SK-N-SH (cell line): ENCODE data around the gene SMPD4.
"Not testable (repeated sequence)": the region's sequence is repeated elsewhere in the genome, so short reads cannot be mapped to it uniquely, and the experiment has no call there.

Experiments
- CHD2 ChIP-seq: fragments of 150-350 bp; IDR thresholded peaks from 2 replicates; pipeline ENCODE4 v1.6.1; 2018; ENCODE audit warnings: low read length; ENCODE audit not compliant: partially characterized antibody
- CTCF ChIP-seq: fragments of 200-600 bp; sonication (generic); IDR thresholded peaks from 2 replicates; pipeline ENCODE4 v1.6.1; 2017; ENCODE audit warnings: antibody characterized with exemption, mild to moderate bottlenecking, moderate library complexity
- EP300 ChIP-seq, 2 experiments: IDR thresholded peaks; 2 replicates each; pipeline versions ENCODE4 v1.4.0 to v1.6.1; 2012; ENCODE audit warnings: borderline replicate concordance in 1 of 2, low read depth in 1 of 2, low read length in 1 of 2
- EZH2phosphoT487 ChIP-seq: fragments of 200-600 bp; sonication (generic); IDR thresholded peaks from 2 replicates; pipeline ENCODE4 v1.6.1; 2017; ENCODE audit warnings: low read depth, mixed run types, mild to moderate bottlenecking, antibody characterized with exemption, moderate library complexity, borderline replicate concordance
- GABPA ChIP-seq: IDR thresholded peaks from 2 replicates; pipeline ENCODE4 v1.4.0; 2012; ENCODE audit warnings: low read depth, mild to moderate bottlenecking
- MEF2A ChIP-seq: IDR thresholded peaks from 2 replicates; pipeline ENCODE4 v1.4.0; 2012; ENCODE audit warnings: low read depth, borderline replicate concordance
- MXI1 ChIP-seq: IDR thresholded peaks from 2 replicates; pipeline ENCODE4 v1.6.1; 2012; ENCODE audit warnings: mild to moderate bottlenecking, low read depth, low read length, improper control_type of control experiment
- PBX3 ChIP-seq: IDR thresholded peaks from 2 replicates; pipeline ENCODE4; 2012
- RCOR1 ChIP-seq: fragments of 150-350 bp; IDR thresholded peaks from 2 replicates; pipeline ENCODE4 v1.6.1; 2017; ENCODE audit warnings: antibody characterized with exemption, low read length
- REST ChIP-seq: IDR thresholded peaks from 2 replicates; pipeline ENCODE4 v1.6.1; 2012; ENCODE audit warnings: mild to moderate bottlenecking, low read depth, low read length, moderate library complexity
- RFX5 ChIP-seq: IDR thresholded peaks from 2 replicates; pipeline ENCODE4 v1.6.1; 2012; ENCODE audit warnings: mild to moderate bottlenecking, improper control_type of control experiment, low read length
- TCF12 ChIP-seq: IDR thresholded peaks from 2 replicates; pipeline ENCODE4 v1.4.0; 2012

- TF ChIP-seq EZH2phosphoT487; CTCF; CHD2; EP300 (IDR thresholded peaks at IDR 0.05; ENCODE audit: borderline replicate concordance in 1 of 2, low read depth in 1 of 2, low read length in 1 of 2); RFX5; REST; MXI1; GABPA; RCOR1; PBX3; MEF2A; TCF12: not testable (repeated sequence)
These were observed 1.6 kb upstream of the SMPD4 start for GRCh38 chr2:130182826-130183511.
